Thymus (tissue), 11 donors: Measurements from ENCODE around the gene SH2D1B. TPM values are rescaled to one million over a fixed set of nuclear protein-coding genes. Genes with fewer than 3 reads are reported as not detected.
"Not testable (repeated sequence)": the region's sequence is repeated elsewhere in the genome, so short reads cannot be mapped to it uniquely, and the experiment has no call there.

Experiments
- DNase-seq, 9 donors: peaks; one replicate each; pipeline ENCODE4 v3.0.0-alpha.2; 2013; ENCODE audit warnings: low spot score in 9 of 9, low read depth in 6 of 9, missing footprints in 1 of 9
- H3K27ac ChIP-seq, 2 donors: one replicate each; pipeline ENCODE4 v1.5.1; 2013; ENCODE audit warnings: control low read depth in 1 of 2, low read depth in 1 of 2, low read length in 1 of 2, mild to moderate bottlenecking in 1 of 2, moderate library complexity in 1 of 2
- H3K27me3 ChIP-seq, 2 donors: one replicate each; pipeline ENCODE4 v1.5.1; 2013; ENCODE audit warnings: low read length in 1 of 2; ENCODE audit not compliant: control insufficient read depth in 2 of 2, insufficient read depth in 1 of 2
- H3K36me3 ChIP-seq, 2 donors: one replicate each; pipeline ENCODE4 v1.5.1; 2013; ENCODE audit warnings: low read length in 1 of 2, mild to moderate bottlenecking in 1 of 2, moderate library complexity in 1 of 2; ENCODE audit not compliant: control insufficient read depth in 2 of 2, insufficient read depth in 2 of 2
- H3K4me1 ChIP-seq, 2 donors: one replicate each; pipeline ENCODE4 v1.5.1; 2013; ENCODE audit warnings: low read length in 2 of 2; ENCODE audit not compliant: control insufficient read depth in 2 of 2, insufficient read depth in 2 of 2
- H3K4me3 ChIP-seq, 2 donors: one replicate each; pipeline ENCODE4 v1.5.1; 2013; ENCODE audit warnings: low read length in 2 of 2, control low read depth in 1 of 2, mild to moderate bottlenecking in 1 of 2
- H3K9me3 ChIP-seq, 2 donors: one replicate each; pipeline ENCODE4 v1.5.1; 2013; ENCODE audit warnings: low read length in 1 of 2, mild to moderate bottlenecking in 1 of 2; ENCODE audit not compliant: control insufficient read depth in 2 of 2, insufficient read depth in 1 of 2
- WGBS: extraction: QIAGEN DNeasy Blood & Tissue Kit; methylation state at CpG from one replicate; pipeline ENCODE4 v1.1.7; 2013; 5-methylcytosine and 5-hydroxymethylcytosine counted together
- polyA plus RNA-seq: library from polyadenylated mRNA; stranded (reverse); fragments of 200-250 nt; gene quantifications from one replicate; pipeline ENCODE4 v1.2.3, GENCODE V29; 2013
- total RNA-seq: library from RNA; stranded (reverse); fragments of 120-200 nt; gene quantifications from one replicate; pipeline ENCODE4 v1.2.4, GENCODE V29; 2013
- donor health status: healthy.

Gene SH2D1B
- total and polyA plus RNA-seq, 2 donors = 0.27 to 0.47 TPM

GRCh38 chr1:162360874-162361260 is 51.1 kb downstream of the SH2D1B start:
- WGBS = 98% methylated on average over 4 of the region's 4 CpGs
- H3K36me3 ChIP-seq = no peaks in the 10 kb centered on the region

GRCh38 chr1:162360237-162360873 is 51.6 kb downstream of the SH2D1B start:
- WGBS = 96% methylated on average over 10 of the region's 10 CpGs
- Histone ChIP-seq H3K4me3 (no peak overlapping the region), H3K36me3 (no peaks in the 10 kb centered on the region), H3K27me3 (no peaks in the 10 kb centered on the region), H3K27ac (no peak overlapping the region), H3K4me1 (no peaks in the 10 kb centered on the region), H3K9me3 (no peaks in the 10 kb centered on the region)
- DNase-seq = no peak

More at GRCh38 chr1:162360874-162361260, 51.1 kb downstream of the SH2D1B start:
- no peak for DNase-seq
- no peaks in the 10 kb centered on the region for H3K9me3 ChIP-seq
- H3K27me3 ChIP-seq = no peaks in the 10 kb centered on the region
- H3K27ac ChIP-seq = no peak overlapping the region
- H3K4me3 ChIP-seq = no peak overlapping the region
- no peaks in the 10 kb centered on the region for H3K4me1 ChIP-seq

GRCh38 chr1:162359523-162360236 is 52.3 kb downstream of the SH2D1B start:
- WGBS = 95% methylated on average over 10 of the region's 10 CpGs
- no peak overlapping the region for H3K27ac ChIP-seq
- no peaks in the 10 kb centered on the region for H3K4me1 ChIP-seq
- no peaks in the 10 kb centered on the region for H3K9me3 ChIP-seq
- DNase-seq = no peak
- H3K27me3 ChIP-seq = no peaks in the 10 kb centered on the region
- H3K36me3 ChIP-seq = no peaks in the 10 kb centered on the region
- H3K4me3 ChIP-seq = no peak overlapping the region

GRCh38 chr1:162358928-162359327 is 53.0 kb downstream of the SH2D1B start:
- Histone ChIP-seq H3K4me3 (no peak overlapping the region), H3K27ac (no peak overlapping the region), H3K9me3 (no peaks in the 10 kb centered on the region), H3K27me3 (no peaks in the 10 kb centered on the region), H3K4me1 (no peaks in the 10 kb centered on the region), H3K36me3 (no peaks in the 10 kb centered on the region)
- 90% methylated on average over 1 of the region's 1 CpG for WGBS
- no peak for DNase-seq

GRCh38 chr1:162357681-162358266 is 54.2 kb downstream of the SH2D1B start:
- no peak overlapping the region for H3K27ac ChIP-seq
- no peaks in the 10 kb centered on the region for H3K36me3 ChIP-seq
- no peaks in the 10 kb centered on the region for H3K4me1 ChIP-seq
- no peaks in the 10 kb centered on the region for H3K27me3 ChIP-seq
- H3K4me3 ChIP-seq = no peak overlapping the region
- 43% methylated on average over 5 of the region's 5 CpGs for WGBS
- DNase-seq = peak in 2 of 9 donors; percentile 8 to 35
- no peaks in the 10 kb centered on the region for H3K9me3 ChIP-seq

- Histone ChIP-seq H3K27ac (no peak overlapping the region), H3K4me3 (no peak overlapping the region), H3K27me3 (no peaks in the 10 kb centered on the region), H3K4me1 (no peaks in the 10 kb centered on the region), H3K36me3 (no peaks in the 10 kb centered on the region), H3K9me3 (no peaks in the 10 kb centered on the region)
- 79% methylated on average over 5 of the region's 5 CpGs for WGBS
- DNase-seq = no peak
Observed at GRCh38 chr1:162353702-162354101, 58.2 kb downstream of the SH2D1B start.

GRCh38 chr1:162353078-162353477 is 58.9 kb downstream of the SH2D1B start:
- Histone ChIP-seq H3K36me3 (no peaks in the 10 kb centered on the region), H3K27ac (no peak overlapping the region), H3K4me3 (no peak overlapping the region), H3K9me3 (no peaks in the 10 kb centered on the region), H3K4me1 (no peaks in the 10 kb centered on the region), H3K27me3 (no peaks in the 10 kb centered on the region)
- 79% methylated on average over 9 of the region's 9 CpGs for WGBS
- no peak for DNase-seq

GRCh38 chr1:162351874-162352273 is 60.1 kb downstream of the SH2D1B start:
- not testable (repeated sequence) for H3K4me1 ChIP-seq, H3K27ac ChIP-seq, H3K36me3 ChIP-seq, H3K27me3 ChIP-seq, DNase-seq, H3K4me3 ChIP-seq, H3K9me3 ChIP-seq
- 79% methylated on average over 3 of the region's 4 CpGs for WGBS

GRCh38 chr1:162351246-162351842 is 60.6 kb downstream of the SH2D1B start:
- 91% methylated on average over 6 of the region's 6 CpGs for WGBS
- Histone ChIP-seq H3K4me3 (no peak overlapping the region), H3K4me1 (no peaks in the 10 kb centered on the region), H3K36me3 (no peaks in the 10 kb centered on the region), H3K27ac (no peak overlapping the region), H3K9me3 (no peaks in the 10 kb centered on the region), H3K27me3 (no peaks in the 10 kb centered on the region)
- DNase-seq = no peak
